HG03066 (cell line): Measurements from ENCODE around the gene TOX2.
"Not testable (repeated sequence)": the region's sequence is repeated elsewhere in the genome, so short reads cannot be mapped to it uniquely, and the experiment has no call there.

Experiments
- ATAC-seq: cut with Tn5 transposase; IDR thresholded peaks from one replicate; pipeline ENCODE4 v1.9.1; 2021; ENCODE audit warnings: low read depth; ENCODE audit not compliant: unreplicated experiment

Gene TOX2

DNA sequence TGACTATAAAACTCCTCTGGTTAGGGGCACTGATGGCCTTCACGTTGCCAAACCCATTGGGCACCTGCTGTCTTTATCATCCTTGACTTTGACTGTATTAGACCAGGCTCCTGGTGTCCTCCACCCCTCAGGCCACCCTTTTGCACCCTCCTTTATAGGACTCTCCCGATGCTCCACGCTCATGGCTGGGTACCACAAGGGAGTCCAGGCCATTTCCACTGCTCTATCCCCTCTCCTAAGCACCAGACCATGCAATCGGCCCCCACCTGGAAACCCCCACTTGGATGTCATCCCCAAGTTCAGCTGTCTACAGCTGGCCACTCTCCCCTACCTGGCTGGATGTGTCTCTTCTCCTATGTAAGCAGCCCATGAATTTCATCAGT is 115.2 kb downstream of the TOX2 start:
- ATAC-seq: no peak

DNA sequence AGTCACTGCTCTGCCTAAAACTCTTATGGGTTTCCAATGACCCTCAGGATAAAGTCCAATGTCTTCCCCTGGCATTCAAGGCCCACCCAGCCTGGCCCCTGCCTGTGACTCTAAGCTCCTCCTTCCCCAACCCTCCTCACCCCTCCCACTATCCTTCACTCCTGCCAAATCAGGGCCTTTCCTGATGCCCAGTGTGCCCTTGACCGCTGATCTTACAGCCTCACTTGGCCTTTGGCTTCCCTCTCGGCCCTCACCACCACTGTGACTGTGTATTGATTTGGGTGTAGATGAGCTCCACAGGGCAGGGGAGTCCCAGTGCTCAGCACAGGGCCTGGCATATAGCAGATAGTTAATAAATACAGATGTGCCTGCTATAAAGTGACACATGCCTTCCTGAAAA is 115.7 kb downstream of the TOX2 start:
- ATAC-seq: no peak

DNA sequence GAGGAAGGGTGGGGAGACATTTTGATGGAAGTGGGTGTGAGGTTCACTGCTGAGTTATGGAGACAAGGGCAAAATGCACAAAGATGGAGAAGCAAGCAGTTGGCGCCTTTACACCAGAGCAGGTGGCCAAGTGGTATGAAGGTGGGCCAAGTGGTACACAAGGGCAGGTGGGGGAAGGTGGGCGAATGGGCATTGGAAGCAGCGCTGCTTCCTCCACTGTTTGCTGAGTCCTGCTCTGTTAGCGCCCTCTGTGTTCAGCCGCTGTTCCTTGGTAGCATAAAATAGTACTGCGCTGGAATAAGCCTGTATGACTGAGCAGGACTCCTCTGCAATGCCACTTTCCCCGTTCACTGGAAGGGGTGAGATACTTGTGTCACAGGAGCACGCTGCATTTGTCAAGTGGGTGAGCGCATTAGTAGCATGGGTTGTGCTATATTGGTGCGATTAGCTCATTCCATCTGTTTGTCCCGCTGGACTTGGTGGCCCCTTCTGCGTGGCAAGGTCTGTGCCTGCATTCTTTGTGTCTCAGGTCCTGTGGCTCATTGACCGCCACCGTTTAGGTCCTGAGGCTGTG is 116.4 kb downstream of the TOX2 start:
- no peak for ATAC-seq

DNA sequence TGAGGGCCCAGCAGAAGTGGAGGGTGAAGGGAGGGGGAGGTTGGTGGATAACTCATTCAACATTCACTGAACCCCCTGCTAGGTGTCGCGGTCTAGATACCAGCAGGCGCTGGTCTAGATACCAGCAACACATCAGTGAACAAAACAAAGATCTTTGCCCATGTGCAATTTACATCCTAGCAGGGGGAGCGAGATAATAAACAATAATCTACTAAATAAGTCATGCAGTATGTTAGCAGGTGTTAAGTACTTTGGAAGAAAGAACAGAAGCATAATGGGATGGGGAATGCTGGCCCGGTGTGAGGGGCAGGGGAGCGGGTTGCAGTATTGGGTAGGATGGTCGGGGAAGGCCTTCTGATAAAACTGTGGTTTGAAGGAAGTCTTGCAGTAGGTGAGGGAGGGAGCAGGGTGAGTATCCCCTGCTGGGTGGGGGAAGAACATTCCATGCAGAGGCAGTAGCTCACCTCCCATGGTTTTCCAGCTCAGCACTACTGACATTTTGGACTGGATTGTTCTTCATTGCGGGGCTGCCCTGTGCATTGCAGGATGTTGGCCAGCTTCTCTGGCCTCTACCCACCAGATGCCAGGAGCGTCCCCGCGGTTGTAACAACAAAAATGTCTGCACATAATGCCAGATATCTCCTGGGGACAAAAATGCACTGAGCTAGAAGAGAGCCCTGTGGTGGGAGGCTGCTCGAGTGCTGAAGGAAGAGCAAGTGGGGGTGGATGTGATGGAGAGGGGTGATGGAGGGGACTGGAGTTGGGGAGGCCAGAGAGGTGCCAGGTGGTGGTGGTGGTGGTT is 117.3 kb downstream of the TOX2 start:
- ATAC-seq: no peak

DNA sequence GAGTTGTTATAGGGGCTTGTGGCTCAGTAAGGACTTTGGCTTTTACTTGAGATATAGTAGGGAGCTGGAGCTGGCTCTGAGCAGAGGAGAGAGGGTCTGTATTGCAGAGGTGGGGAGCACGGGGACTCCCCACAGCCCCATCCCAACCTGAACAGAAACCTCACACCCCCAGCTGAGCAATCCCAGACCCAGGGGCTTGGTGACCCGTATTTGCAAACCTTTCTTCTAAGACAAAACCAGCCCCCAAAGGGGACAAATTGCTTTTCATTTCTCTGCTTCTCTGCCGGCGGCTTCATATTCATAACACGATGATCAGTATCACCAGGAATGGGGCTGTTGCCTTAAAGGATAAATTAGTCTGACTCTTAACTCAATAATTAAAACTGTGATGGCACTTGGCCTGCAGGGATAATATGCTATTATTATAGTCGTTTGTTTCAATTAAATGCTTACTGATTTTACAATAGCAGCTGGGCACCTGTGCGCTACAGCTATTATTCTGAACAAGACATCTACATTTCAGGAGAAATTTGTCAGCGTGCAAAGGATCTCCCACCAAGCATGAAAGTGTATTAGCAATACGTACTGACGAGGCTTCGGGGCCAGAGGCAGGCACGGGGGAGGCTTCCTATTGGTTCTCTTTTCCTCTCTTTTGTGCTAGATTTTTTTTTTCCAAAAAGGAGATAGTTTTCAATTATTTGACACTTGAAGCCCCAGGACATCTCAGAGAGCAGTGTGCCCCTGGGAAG is 118.1 kb downstream of the TOX2 start:
- no peak for ATAC-seq

DNA sequence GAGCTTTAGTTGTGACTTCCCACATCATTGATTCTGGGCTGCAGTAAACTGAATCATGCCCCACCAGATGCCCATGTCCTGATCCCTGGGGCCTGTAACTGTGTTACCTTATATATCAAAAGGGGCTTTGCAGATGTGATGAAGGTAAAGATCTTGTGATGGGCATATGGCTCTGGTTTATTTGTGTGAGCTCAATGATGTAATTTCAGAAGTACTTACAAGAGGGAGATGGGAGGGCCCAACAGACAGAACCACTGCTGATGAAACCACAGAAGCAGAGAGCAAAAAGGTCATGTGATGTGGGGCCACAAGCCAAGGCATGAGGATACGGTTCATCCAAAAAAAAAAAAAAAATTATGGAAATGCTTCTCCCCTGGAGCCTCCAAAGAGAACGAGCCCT is 118.7 kb downstream of the TOX2 start:
- ATAC-seq: no peak

DNA sequence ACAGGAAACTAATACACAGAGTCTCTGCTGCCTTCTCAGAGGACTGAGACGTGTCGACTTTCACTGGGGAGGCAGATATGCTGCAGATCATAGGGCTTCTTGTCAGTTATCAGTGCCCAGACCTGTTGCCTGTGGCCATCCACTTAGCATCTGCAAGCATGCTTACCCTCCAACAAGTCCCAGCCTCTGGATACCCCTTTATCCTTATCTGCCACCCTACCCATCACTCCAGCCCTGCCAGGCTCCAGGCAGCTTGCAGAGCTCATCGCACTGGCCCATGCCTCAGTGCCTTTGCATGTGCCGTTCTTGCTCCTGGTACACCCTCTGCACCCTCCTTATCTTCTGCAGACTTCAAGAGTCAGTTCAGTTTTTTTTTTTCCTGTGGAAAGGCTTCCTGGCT is 119.2 kb downstream of the TOX2 start:
- ATAC-seq: no peak

DNA sequence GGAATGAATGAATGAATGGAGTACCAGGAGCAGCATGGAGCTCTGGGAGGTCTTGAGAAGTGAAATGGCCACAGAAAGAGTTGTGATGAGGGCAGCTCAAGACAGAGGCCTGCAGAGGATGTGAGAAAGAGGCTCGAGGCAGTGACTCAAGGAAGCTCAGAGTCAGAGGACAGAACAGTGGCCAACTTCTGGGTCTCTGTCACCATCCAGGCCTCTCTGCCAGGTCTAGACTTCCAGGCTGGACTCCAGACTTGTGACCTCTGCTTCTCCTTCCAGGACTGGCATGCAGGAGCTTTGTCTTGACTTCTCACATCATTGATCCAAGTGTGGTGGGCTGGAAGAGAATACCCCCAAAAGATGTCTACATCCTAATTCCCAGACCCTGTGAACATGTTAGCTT is 119.8 kb downstream of the TOX2 start:
- ATAC-seq: no peak

DNA sequence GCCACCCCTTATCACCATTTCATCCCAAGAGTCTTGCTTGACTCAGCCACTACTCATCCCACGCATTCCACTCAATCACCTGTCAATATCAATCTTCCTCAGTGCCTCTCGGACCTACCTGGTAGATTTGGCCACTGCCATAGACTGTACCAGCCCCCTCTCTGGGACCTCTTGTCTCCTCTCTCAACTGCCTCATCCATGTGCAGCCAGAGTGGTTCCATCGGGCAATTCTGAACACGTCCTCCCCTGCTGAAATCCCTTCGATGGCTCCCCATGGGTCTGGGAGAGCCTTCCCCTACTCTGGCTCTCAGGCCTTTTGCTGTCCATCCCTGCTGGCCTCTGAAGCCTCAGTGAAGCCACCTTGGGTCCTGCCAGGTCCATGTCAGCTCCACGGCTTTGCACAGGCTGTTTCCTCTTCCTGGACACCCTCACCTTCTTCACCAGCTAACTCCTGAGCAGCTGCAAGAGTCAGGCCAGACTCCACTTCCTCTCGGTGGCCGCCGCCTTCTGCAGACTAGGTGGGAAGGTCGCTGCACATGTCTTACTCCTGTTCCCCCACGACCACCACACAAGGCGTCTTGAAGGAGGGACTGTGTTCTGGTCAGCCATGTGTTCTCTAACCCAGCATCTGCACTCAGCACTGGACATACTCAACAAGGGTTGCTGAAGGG is 120.4 kb downstream of the TOX2 start:
- no peak for ATAC-seq

DNA sequence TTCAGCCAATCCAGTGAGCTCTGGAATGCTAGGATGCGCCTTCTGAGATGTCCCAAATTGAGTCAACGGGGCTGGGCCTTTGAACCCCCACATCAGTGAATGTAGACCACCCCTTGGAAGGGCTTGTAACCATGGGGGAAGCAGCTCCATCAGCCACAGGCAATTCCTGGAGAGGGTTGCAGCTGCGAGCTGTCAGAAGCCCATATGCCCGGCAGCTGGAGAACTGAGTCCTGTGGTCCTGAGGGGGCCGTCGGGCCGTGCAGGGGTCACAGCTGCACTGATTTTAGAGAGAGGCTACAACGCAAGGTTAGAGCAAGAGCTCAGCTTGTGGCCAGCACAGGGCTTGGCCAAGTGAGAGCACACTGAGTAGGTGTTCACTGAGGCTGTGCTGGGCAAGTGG is 121.3 kb downstream of the TOX2 start:
- ATAC-seq: no peak

DNA sequence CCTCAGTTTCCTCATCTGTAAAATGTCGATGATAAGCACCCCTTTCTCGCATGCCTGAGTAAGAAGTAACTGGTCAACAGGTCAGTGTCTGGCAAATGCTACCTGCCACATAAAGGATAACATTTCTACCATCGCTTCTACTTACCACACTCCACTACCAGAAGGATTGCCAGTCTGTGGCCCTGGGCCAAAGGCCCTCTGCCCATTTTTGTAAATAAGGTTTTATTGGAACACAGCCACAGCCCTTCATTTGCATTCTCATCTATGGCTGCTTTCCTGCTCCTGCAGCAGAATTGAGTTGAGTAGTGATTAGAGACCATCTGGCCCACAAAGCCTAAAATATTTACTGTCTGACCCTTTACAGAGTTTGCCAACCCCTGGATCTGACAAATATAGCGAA is 121.8 kb downstream of the TOX2 start:
- no peak for ATAC-seq

DNA sequence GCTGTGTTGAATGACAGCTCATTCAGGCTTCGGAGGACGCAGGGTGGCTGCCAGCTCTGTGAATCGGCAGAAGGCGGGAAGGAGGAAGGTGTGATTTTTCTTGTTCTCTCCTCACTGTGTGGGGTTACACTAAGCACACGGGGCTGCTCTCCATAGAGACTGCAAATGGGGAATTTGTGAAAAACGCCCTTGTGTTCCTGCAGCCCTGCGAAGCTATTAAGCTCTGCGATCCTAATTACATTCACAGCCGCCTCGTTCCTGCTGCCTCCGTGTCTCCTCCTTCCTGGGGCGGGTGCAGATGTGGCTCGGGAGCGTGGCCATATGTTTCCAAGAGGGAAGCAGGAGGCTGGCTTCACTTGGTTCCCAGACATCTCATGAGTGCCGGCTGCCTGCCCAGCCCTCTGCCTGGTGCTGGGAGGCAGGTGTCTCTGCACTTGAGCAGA is 124.0 kb downstream of the TOX2 start:
- ATAC-seq: no peak

DNA sequence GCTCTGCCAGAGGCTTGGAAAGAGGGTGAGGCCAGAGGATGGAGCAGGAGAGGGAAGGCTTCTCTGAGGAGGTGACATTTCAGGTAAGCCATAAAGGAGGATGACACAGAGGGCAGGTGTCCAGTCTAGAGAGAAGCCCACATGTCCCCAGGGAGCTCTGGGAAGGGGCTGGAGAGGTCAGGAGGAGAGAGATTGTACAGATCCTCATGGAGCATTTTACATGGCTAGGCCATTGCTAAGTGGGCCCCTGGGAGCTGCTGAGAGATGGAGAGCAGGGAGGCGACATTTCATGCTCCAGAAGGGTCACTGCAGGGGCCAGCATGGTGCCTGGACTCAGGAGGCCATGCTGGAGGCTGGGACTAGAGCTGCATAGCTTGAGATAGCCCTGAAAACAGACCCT is 124.5 kb downstream of the TOX2 start:
- ATAC-seq: no peak

DNA sequence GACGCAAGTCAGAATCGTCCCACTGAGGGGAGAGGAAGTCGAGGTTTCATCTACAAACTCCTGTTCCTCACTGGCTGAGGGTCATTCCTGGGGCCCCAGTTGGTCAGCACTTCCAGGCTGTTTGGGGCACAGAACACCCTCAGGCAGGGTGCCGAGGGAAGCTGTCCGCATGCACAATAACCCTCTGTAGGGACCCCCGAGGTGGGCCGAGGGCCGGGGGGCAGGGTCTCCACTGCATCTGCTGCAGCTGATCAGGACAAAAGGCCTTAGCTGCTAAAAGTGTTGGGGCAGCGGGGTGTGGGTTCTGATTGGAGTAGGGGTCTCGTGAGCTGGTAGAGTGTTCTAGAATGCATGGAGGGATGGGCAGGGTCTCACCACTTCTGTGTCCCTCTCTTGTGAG is 125.1 kb downstream of the TOX2 start:
- no peak for ATAC-seq

DNA sequence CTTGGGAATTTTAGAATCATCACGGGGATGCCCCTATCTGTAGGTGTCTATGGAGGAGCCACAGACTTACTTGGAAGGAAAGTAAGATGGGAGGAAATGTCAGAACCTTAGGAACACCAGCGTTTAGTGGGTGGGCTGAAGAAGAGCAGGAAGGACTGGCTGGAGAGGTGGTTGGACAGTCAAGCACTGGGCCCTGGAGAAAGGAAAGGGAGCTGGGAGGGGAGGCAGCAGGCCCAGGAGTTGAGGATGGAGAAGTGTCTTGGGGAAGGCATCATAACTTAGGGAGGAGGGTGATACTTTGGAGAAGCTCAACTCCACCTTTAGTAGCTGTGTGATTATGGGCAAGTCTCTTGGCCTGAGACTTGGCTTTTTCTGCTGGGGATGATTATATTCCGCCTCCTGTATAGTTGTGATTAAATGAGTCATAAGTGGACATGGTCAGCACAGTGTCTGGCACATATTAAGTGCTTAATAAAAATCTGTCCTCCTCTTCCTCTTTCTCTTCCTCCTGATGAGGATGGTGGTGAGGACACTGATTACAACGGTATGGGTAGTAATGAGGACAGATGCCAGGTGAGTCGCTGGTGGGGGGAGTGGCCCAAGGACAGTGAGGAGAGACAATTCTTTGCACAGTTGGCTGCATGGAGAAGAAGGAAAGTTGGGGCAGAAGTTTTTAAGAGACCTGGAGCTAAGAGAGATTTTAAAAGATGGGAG is 125.7 kb downstream of the TOX2 start:
- ATAC-seq: no peak

DNA sequence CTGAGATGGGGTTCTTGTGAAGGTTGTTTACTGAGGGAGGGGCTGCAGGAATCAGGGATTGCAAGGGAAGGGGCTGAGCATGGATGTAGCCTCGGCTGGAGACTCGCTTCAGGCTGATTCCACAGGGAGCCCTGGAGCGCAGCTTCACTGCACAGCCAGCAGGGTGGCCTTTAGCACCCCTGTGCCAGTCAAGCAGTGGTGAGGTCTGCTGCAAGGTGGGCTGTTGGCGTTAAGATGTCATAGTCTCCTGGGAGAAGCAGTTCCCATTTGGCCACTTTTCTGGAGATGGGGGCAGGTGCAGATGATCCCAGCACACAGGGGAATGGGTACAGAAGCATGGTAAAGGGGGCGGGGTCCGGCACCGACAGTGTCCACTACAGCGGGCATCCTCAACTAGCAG is 126.3 kb downstream of the TOX2 start:
- ATAC-seq: no peak

DNA sequence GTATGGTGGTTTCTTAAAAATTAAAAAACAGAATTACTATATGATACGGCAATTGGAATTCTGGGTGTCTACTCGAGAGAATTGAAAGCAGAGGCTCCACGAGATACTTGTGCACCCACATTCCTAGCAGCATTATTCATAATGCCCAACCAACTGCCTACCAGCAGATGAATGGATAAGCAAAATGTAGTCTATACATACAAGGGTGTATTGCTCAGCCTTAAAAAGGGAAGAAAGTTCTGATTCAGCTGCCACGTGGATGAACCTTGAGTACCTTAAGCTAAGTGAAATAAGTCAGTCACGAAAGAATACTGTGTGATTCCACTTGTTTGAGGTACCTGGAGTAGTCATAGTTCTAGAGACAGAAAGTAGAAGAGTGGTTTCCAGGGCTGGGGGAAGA is 130.1 kb downstream of the TOX2 start:
- not testable (repeated sequence) for ATAC-seq

DNA sequence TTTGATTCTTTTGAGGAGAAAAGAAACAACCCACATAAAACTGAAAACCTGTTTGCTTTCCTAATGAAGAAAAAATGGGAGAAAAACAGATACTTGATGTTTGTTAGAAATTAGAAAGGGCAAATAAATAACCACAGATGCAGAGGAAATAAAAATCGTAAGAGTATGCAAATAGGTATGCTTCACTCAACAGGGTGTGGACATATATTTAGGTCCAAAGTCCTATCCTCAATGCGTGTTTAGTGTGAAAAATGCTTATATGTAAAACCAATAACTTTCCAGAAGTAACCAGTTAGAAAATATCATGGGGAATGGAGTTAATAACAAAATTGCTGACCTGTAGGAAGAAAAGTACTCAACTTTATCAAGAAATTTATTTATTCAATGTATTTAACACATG is 135.7 kb downstream of the TOX2 start:
- ATAC-seq: no peak

DNA sequence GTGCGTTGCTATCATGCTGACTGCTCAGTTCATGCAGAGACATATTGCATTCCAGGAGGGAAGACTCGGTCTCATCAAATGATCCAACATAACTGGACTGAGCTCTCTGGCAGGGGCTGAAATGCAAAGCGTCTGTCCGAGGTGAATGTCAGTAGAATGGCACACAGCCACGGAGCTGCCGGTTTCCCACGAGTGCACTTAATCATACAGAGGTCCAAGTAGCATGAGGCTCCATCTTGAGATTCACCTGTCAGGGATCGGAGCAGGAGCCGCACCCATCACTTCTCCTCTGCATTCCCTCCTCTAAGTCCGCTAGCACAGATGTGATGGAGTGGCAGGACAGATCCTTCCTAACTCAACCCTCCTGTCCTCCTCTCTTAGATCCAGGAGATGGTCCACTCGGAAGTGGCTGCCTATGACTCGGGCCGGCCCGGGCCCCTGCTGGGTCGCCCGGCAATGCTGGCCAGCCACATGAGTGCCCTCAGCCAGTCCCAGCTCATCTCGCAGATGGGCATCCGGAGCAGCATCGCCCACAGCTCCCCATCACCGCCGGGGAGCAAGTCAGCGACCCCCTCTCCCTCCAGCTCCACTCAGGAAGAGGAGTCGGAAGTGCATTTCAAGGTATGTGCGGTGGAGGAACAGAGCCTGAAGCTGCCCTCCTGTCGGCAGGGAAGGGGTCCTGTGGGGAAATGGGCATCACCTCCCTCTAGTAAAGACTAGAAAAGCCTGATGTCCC is 136.4 kb downstream of the TOX2 start:
- ATAC-seq: no peak

DNA sequence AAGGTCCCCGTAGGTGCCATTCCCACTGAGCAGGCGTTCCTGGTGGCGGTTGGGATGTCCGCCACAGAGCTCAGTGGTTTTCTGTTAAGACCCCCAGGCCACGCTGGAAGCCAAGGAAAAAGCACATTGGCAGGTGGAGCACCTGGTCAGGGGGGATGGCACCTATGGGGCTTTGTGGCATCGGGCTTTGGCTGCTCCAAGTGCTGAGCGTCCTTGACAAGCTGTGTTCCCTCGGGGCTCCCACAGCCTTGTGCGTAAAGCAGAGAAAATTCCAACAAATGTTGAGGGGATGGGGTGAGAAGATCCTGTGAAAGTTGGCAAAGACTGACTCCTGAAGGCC is 137.0 kb downstream of the TOX2 start:
- ATAC-seq: no peak
